ENCODE data around the gene ZMIZ1.

ZMIZ1 gene

DNA sequence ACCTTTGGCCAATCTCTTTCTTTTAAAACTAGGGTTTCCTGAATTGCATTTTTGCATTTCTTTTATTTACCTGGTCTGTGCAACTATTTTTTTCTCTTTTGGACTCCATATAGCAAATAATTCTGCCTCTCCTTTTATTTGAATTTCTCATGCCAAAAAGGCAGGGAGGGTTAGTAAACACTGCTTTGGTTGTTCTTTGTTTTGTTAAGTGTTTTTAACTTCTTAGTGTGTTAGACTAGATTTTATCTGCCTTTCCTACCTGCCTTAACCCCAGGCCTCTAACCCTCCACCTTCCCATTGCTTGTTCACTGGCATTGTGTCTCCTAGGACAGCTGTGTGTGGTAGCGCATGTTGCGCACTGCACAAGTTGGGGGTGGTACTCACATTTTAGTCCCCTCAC, 18.1 kb downstream of the ZMIZ1 start:
- no peaks in the 10 kb centered on the region for H3K9me3 Mint-ChIP-seq
- H3K27me3 Mint-ChIP-seq = no peaks in the 10 kb centered on the region
- H3K4me3 Mint-ChIP-seq = no peak overlapping the region
- no peak for DNase-seq
- H3K36me3 Mint-ChIP-seq (ENCODE audit: low read depth) = no peaks in the 10 kb centered on the region
- H3K27ac Mint-ChIP-seq = no peak overlapping the region
- peaks cover 35% of the 10 kb centered on the region for H3K4me1 Mint-ChIP-seq (ENCODE audit: low read depth)

- no peak overlapping the region for H3K27ac Mint-ChIP-seq
- no peaks in the 10 kb centered on the region for H3K27me3 Mint-ChIP-seq
- no peak overlapping the region for H3K4me3 Mint-ChIP-seq
- H3K36me3 Mint-ChIP-seq (ENCODE audit: low read depth) = no peaks in the 10 kb centered on the region
- H3K4me1 Mint-ChIP-seq (ENCODE audit: low read depth) = peaks cover 41% of the 10 kb centered on the region
- H3K9me3 Mint-ChIP-seq = no peaks in the 10 kb centered on the region
- no peak for DNase-seq
These were observed 19.0 kb downstream of the ZMIZ1 start for GRCh38 chr10:79087721-79088120.

GRCh38 chr10:79088176-79088575, 19.4 kb downstream of the ZMIZ1 start:
- Mint-ChIP-seq H3K4me1 (ENCODE audit: low read depth) (peaks cover 40% of the 10 kb centered on the region), H3K36me3 (ENCODE audit: low read depth) (no peaks in the 10 kb centered on the region), H3K9me3 (no peaks in the 10 kb centered on the region), H3K4me3 (no peak overlapping the region), H3K27ac (no peak overlapping the region), H3K27me3 (no peaks in the 10 kb centered on the region)
- DNase-seq = no peak

GRCh38 chr10:79088613-79089355, 20.0 kb downstream of the ZMIZ1 start:
- H3K36me3 Mint-ChIP-seq (ENCODE audit: low read depth) = no peaks in the 10 kb centered on the region
- H3K27me3 Mint-ChIP-seq = no peaks in the 10 kb centered on the region
- no peak overlapping the region for H3K27ac Mint-ChIP-seq
- peaks cover 39% of the 10 kb centered on the region for H3K4me1 Mint-ChIP-seq (ENCODE audit: low read depth)
- H3K9me3 Mint-ChIP-seq = no peaks in the 10 kb centered on the region
- no peak overlapping the region for H3K4me3 Mint-ChIP-seq
- no peak for DNase-seq

- no peak for DNase-seq
- no peak overlapping the region for H3K4me3 Mint-ChIP-seq
- H3K27me3 Mint-ChIP-seq = no peaks in the 10 kb centered on the region
- H3K4me1 Mint-ChIP-seq (ENCODE audit: low read depth) = peaks cover 34% of the 10 kb centered on the region
- no peaks in the 10 kb centered on the region for H3K9me3 Mint-ChIP-seq
- H3K27ac Mint-ChIP-seq = no peak overlapping the region
- H3K36me3 Mint-ChIP-seq (ENCODE audit: low read depth) = no peaks in the 10 kb centered on the region
These were observed 20.9 kb downstream of the ZMIZ1 start for GRCh38 chr10:79089632-79090031.

DNA sequence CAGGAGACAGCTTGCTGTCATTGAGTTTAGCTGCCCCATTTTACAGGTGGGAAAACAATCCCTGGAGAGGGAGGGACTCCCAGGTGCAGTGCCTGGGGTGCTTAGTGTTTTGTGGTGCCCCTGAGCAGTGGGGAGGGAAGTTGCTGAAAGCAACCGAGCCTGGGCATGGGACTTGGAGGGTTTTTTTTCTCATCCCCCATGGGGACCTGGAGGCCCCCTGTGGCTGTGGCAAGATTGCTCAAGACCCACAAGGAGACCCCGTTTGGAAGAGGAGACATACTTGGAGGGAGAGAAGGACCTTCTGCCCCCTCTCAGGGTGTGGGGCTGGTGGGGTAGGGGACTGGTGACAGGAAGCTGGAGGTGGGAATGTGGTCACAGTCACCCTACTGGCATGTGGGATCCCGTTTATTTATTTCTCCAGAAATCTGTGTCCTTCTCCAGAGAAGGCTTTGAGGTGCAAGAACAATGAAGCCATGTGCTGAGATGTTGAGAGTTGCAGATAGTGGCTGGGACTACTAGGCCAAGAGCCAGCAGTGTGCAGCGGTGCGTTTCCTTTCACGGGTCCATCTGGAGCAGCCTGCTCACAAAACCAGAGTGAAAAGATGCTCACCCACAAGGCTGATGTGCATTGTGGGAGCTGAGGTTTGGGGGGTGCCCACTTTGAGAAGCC, 21.5 kb downstream of the ZMIZ1 start:
- H3K36me3 Mint-ChIP-seq (ENCODE audit: low read depth) = no peaks in the 10 kb centered on the region
- DNase-seq = no peak
- no peaks in the 10 kb centered on the region for H3K27me3 Mint-ChIP-seq
- no peaks in the 10 kb centered on the region for H3K9me3 Mint-ChIP-seq
- H3K4me1 Mint-ChIP-seq (ENCODE audit: low read depth) = peaks cover 32% of the 10 kb centered on the region
- no peak overlapping the region for H3K27ac Mint-ChIP-seq
- no peak overlapping the region for H3K4me3 Mint-ChIP-seq

DNA sequence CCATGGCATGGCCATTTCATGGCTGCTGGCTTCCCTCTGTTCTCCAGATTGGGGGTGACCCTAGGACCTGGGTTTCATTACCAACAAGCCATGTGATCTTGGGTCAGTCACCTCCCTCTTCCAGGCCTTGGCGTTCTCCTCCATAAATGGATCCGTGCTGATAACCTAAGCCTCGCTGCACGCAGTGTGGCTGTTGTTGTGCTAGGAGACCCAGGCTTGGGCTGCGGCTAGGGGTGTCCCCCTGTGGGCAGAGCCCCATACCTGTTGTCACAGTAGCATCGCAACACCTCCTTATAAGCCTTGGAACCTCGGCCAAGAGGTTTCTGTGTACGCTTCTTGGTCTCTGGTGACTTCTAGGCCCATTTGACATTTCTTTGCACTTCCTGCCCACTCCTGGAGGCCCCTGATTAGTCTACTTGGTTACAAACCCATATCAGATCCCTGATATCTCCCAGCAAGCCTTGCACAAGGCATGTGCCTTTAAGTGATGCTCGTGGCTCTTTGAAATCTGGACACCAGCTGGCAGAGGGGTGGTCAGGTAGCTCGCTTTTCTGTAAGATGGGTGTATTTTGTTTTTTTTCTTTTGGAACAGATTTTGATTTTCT, 23.6 kb downstream of the ZMIZ1 start:
- no peaks in the 10 kb centered on the region for H3K9me3 Mint-ChIP-seq
- peaks cover 26% of the 10 kb centered on the region for H3K4me1 Mint-ChIP-seq (ENCODE audit: low read depth)
- H3K27ac Mint-ChIP-seq = no peak overlapping the region
- H3K36me3 Mint-ChIP-seq (ENCODE audit: low read depth) = no peaks in the 10 kb centered on the region
- no peak overlapping the region for H3K4me3 Mint-ChIP-seq
- DNase-seq = no peak
- no peaks in the 10 kb centered on the region for H3K27me3 Mint-ChIP-seq

GRCh38 chr10:79093658-79094411, 25.1 kb downstream of the ZMIZ1 start:
- Mint-ChIP-seq H3K36me3 (ENCODE audit: low read depth) (no peaks in the 10 kb centered on the region), H3K27me3 (no peaks in the 10 kb centered on the region), H3K4me3 (no peak overlapping the region), H3K4me1 (ENCODE audit: low read depth) (peaks cover 30% of the 10 kb centered on the region), H3K27ac (peak overlapping the region; percentile 23), H3K9me3 (no peaks in the 10 kb centered on the region)
- no peak for DNase-seq

DNA sequence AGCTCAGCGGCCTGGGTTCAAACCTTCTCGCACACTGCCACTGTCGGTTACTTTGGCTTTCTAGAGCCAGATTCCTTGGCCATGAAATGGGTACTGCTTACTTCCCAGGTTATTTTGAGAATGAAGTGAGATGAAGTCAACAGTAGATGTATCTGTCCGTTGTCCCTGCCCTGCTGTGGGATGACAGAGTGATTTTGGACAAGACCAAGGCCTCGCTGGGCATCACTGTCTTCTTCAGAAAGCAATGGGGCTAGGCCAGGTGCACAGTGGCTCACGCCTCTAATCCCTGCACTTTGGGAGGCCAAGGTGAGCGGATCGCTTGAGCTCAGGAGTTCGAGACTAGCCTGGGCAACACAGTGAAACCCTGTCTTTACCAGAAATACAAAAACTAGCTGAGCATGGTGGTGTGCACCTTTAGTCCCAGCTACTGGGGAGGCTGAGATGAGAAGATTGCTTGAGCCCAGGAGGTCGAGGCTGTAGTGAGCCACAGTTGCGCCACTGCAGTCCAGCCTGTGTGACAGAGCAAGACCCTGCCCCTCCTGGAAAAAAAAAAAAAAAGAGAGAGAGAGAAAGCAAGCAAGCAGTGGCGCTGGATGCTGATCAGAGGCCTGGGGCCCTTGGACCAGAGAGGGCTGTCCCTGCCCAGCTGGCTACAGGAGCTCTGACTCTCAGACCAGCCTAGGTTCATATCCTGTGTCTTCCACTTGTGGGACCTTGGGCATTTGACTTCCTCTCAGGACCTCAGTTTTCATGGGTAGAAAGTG, 25.8 kb downstream of the ZMIZ1 start:
- Mint-ChIP-seq H3K27ac (no peak overlapping the region), H3K4me1 (ENCODE audit: low read depth) (peaks cover 30% of the 10 kb centered on the region), H3K27me3 (no peaks in the 10 kb centered on the region), H3K4me3 (no peak overlapping the region), H3K9me3 (no peaks in the 10 kb centered on the region), H3K36me3 (ENCODE audit: low read depth) (no peaks in the 10 kb centered on the region)
- DNase-seq = no peak

GRCh38 chr10:79095316-79095715, 26.6 kb downstream of the ZMIZ1 start:
- Mint-ChIP-seq H3K4me1 (ENCODE audit: low read depth) (peaks cover 31% of the 10 kb centered on the region), H3K27me3 (no peaks in the 10 kb centered on the region), H3K4me3 (no peak overlapping the region), H3K9me3 (no peaks in the 10 kb centered on the region), H3K36me3 (ENCODE audit: low read depth) (no peaks in the 10 kb centered on the region), H3K27ac (no peak overlapping the region)
- no peak for DNase-seq

DNA sequence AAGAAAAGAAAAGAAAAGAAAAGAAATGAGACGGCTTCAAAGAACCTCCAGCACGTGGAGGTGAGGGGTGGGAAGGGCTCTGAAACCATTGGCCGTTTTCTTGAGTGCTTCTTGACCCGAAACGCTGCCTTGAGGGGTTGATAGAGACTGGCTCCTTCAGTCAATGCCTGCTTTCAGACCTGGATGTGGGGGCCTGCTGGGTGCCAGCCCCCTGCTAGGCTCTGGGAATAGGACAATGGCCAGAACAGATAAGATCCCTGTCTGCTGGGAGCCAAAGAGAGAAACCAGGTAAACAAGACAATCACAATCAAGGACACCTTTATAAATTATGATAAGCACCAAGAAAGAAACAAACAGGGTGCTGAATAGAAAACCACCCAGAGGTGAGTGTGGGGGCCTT, 27.7 kb downstream of the ZMIZ1 start:
- H3K27me3 Mint-ChIP-seq = no peaks in the 10 kb centered on the region

GRCh38 chr10:79097021-79097872, 28.5 kb downstream of the ZMIZ1 start:
- H3K9me3 Mint-ChIP-seq = no peaks in the 10 kb centered on the region
- no peak overlapping the region for H3K27ac Mint-ChIP-seq
- H3K4me3 Mint-ChIP-seq = no peak overlapping the region
- H3K4me1 Mint-ChIP-seq (ENCODE audit: low read depth) = peaks cover 42% of the 10 kb centered on the region
- DNase-seq = no peak
- H3K36me3 Mint-ChIP-seq (ENCODE audit: low read depth) = no peaks in the 10 kb centered on the region
- no peaks in the 10 kb centered on the region for H3K27me3 Mint-ChIP-seq

More for the DNA sequence above, 27.7 kb downstream of the ZMIZ1 start:
- H3K27ac Mint-ChIP-seq = no peak overlapping the region
- H3K36me3 Mint-ChIP-seq (ENCODE audit: low read depth) = no peaks in the 10 kb centered on the region
- H3K4me1 Mint-ChIP-seq (ENCODE audit: low read depth) = peaks cover 38% of the 10 kb centered on the region
- no peak overlapping the region for H3K4me3 Mint-ChIP-seq
- H3K9me3 Mint-ChIP-seq = no peaks in the 10 kb centered on the region
- no peak for DNase-seq

- H3K9me3 Mint-ChIP-seq = no peaks in the 10 kb centered on the region
- peaks cover 43% of the 10 kb centered on the region for H3K4me1 Mint-ChIP-seq (ENCODE audit: low read depth)
- no peak for DNase-seq
- no peaks in the 10 kb centered on the region for H3K27me3 Mint-ChIP-seq
- no peak overlapping the region for H3K27ac Mint-ChIP-seq
- H3K4me3 Mint-ChIP-seq = no peak overlapping the region
- H3K36me3 Mint-ChIP-seq (ENCODE audit: low read depth) = no peaks in the 10 kb centered on the region
These were observed 29.3 kb downstream of the ZMIZ1 start for GRCh38 chr10:79098061-79098460.
